Esophagus muscularis mucosa (tissue), 4 donors: ENCODE data around the gene TMOD1.
A peak's percentile ranks its signal among the peaks of the same experiment; 100 is the strongest.

ENCODE experiments used
- EP300 ChIP-seq: sonication (generic); formaldehyde crosslinking; IDR thresholded peaks from one replicate; pipeline ENCODE4 v1.6.1; 2017; ENCODE audit warnings: antibody characterized with exemption
- POLR2A ChIP-seq: fragments of 450-650 bp; IDR thresholded peaks from one replicate; pipeline ENCODE4 v1.6.1; 2017; ENCODE audit warnings: antibody characterized with exemption, moderate library complexity, mild to moderate bottlenecking, low read depth
- POLR2AphosphoS5 ChIP-seq, 2 donors: sonication (generic); formaldehyde crosslinking; IDR thresholded peaks; one replicate each; pipeline ENCODE4 v1.6.1; 2017; ENCODE audit warnings: antibody characterized with exemption in 2 of 2
- TF ChIP-seq, protein P1 (sequence below), 3 experiments: fragments of 200-600 bp in 2 of 3; fragments of 450-650 bp in 1 of 3; sonication (generic) in 2 of 3; IDR thresholded peaks; one replicate each; pipeline ENCODE4 v1.5.1; 2017 to 2019; ENCODE audit warnings: antibody characterized with exemption in 3 of 3, mild to moderate bottlenecking in 2 of 3, moderate library complexity in 1 of 3

DNA sequence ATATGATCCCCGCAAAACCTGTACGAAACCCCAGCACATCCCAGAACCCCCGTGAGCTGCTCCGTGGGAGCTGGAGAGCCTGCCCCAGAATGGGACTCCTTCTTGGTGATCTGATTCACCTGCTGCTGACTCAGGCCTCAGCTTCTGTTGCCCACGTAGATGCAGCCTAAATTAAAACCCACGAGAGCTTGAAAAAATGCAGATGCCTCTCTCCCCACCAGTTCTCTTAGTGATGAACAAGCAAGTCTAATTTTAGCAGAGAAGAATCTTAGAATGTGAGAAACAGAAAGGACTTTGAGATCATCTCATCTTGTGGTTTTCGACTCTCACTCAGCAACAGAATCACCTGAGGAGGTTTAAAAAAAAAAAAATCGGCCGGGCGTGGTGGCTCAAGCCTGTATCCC lies 57.6 kb downstream of the TMOD1 start:
- TF ChIP-seq POLR2A (no peak), EP300 (no peak), POLR2AphosphoS5 (IDR thresholded peaks at IDR 0.05) (peak; percentile 42 to 66)
- TF ChIP-seq, protein P1, sequence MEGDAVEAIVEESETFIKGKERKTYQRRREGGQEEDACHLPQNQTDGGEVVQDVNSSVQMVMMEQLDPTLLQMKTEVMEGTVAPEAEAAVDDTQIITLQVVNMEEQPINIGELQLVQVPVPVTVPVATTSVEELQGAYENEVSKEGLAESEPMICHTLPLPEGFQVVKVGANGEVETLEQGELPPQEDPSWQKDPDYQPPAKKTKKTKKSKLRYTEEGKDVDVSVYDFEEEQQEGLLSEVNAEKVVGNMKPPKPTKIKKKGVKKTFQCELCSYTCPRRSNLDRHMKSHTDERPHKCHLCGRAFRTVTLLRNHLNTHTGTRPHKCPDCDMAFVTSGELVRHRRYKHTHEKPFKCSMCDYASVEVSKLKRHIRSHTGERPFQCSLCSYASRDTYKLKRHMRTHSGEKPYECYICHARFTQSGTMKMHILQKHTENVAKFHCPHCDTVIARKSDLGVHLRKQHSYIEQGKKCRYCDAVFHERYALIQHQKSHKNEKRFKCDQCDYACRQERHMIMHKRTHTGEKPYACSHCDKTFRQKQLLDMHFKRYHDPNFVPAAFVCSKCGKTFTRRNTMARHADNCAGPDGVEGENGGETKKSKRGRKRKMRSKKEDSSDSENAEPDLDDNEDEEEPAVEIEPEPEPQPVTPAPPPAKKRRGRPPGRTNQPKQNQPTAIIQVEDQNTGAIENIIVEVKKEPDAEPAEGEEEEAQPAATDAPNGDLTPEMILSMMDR (IDR thresholded peaks at IDR 0.05): no peak
